ENCODE data around the gene ABRAXAS1.
"Not testable (repeated sequence)": the region's sequence is repeated elsewhere in the genome, so short reads cannot be mapped to it uniquely, and the experiment has no call there.

The ABRAXAS1 gene

DNA sequence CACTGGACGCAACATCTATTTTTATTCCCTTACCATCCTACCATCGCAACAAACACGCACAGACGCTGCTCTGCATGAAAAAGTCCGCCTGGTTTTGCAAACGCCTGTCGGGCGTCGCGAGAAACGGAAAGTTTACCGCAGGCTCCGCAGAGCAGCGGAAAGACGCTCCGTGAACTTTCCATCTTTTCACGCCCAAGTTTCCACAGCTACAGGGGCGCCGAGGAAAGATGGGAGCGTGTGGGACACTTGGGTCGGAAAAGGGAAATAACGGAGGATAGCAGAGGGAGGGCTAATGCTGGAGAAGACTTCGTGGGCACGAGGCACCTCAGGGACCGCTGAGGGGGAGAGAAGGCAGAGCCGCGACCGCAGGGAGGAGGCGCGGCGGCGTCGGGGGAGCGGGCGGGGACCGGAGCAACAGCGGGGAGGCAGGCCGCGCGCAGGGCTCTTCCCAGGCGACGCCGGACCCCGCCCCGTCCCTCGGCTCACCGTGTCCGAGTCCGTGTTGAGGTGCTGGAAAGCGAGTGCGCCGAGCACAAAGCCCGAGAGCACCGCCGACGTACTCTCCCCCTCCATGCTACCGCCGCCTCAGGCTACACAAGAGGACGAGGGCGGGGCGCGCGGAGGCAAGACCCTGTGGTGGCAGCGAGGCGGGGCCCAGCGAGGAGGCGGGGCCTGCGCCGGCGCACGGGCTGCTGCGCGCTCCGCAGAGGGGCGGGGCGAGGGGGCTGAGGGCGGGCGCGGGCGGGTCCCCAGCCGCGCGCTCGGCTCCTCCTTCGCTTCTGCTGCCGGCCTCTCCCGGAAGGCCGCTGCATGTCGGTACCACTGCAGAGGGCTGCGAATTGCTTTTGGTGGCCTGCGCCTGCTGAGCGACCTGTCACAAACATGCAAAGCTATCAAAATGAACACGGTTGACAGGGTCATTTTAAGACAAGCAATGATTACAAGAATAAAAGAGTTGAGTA lies at the start of gene ABRAXAS1:
ABRAXAS1 (minus strand) TSS at position 601 of the 962 bp plus-strand sequence; CDS start at position 573, 28 bp downstream.
- peak; percentile 92 for DNase-seq

DNA sequence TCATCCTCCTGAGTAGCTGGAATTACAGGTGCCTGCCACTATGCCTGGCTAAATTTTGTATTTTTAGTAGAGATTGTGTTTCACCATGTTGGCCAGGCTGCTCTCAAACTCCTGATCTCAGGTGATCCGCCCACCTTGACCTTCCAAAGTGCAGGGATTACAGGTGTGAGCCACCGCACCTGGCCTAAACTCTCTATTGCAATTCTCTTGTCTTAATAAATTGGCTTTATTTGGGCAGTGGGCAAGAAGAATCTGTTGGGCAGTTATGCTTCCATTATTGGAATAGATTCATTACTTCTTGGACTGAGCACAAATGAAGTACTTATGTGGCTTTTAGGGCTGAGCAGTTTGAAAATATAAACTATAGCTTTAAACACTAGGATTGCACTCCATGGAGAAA lies 42.8 kb upstream of the ABRAXAS1 start:
- no peak for DNase-seq

DNA sequence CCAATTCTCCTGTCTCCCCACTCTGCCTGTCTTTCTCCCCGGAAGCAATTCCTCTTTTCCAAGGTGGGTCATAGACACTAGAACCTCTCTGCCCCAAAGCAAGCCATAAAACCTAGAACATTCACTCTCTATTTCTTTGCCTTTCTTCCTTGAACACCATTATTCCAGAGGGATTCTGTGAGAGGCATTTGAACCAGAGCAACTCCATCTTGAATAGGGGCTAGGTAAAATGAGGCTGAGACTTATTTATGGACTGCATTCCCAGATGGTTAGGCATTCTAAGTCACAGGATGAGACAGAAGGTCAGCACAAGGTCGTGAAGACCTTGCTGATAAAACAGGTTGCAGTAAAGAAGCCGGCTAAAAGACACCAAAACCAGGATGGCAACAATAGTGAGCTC lies 37.3 kb upstream of the ABRAXAS1 start:
- DNase-seq: no peak

GRCh38 chr4:83516042-83516772 lies 31.3 kb upstream of the ABRAXAS1 start:
- no peak for DNase-seq

DNA sequence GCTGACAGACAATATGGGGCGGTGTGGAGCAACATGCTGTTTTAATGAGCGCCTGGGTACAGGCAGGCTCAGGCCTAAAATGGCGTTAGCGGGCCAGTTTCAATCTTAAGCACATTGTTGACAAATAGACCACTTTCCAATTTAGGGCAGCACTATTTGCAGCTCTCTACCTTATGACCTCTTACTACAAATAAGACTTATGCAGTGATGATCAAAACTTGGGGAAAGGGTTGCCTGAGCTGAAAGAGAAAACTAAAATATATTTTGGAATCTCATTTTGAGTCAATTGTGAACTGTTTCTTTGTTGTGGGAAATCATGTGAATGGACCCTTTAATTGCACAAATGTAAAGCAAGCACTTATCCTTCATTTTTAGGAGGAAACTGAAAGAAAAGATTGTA lies 25.5 kb upstream of the ABRAXAS1 start:
- no peak for DNase-seq

- not testable (repeated sequence) for DNase-seq
Measured at GRCh38 chr4:83509156-83509585, 24.3 kb upstream of the ABRAXAS1 start.

GRCh38 chr4:83504996-83505395 lies 20.1 kb upstream of the ABRAXAS1 start:
- no peak for DNase-seq

DNA sequence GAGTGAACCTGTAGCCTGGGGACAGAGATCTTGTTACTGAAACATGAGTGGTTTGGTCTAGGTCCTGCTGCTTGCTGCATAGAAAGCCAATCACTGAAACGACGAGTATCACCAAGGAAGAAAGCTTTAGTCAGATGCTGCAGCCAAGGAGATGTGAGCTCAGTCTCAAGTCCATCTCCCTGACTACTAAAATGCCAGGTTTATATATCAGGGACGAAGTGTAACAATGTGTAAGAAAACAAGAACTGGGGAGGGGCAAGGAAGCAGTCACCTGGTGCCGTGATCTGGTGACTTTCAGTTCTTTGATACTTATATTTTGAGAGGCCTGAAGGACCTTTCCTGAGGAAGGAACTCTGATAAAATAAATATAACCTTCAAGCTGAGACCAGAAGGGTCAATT lies 19.6 kb upstream of the ABRAXAS1 start:
- no peak for DNase-seq

GRCh38 chr4:83503974-83504373 lies 19.1 kb upstream of the ABRAXAS1 start:
- DNase-seq: no peak

DNA sequence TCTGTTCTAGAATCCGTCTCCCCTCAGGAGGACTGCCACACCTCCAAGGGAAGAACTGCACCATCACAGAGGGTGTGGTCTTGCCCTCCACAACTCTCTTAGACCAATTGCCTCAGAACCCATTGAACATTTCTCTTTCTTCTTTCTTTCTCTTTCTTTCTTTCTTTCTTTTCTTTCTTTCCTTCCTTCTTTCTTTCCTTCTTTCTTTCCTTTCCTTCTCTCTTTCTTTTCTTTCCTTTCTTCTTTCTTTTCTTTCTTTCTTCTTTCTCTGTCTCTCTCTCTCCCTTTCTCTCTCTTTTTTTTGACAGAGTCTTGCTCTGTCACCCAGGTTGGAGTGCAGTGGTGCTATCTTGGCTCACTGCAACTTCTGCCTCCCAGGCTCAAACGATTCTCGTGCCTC lies 16.8 kb upstream of the ABRAXAS1 start:
- not testable (repeated sequence) for DNase-seq

DNA sequence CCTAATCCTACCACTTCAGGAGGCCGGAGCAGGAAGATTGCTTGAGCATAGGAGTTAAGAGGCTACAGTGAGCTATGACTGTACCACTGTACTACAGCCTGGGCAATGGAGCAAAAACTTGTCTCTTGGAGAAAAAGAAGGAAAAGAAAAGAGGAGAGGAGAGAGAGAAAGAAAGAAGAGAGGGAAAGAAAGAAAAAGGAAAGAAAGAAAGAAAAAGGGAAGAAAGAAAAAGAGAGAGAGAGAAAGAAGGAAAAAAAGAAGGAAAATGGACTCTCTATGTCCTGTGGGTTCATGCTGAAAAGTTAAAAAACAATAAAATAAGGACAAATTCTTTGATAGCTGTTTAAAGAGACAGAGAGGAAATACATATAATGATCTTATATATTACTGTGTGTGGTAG lies 13.3 kb upstream of the ABRAXAS1 start:
- no peak for DNase-seq

DNA sequence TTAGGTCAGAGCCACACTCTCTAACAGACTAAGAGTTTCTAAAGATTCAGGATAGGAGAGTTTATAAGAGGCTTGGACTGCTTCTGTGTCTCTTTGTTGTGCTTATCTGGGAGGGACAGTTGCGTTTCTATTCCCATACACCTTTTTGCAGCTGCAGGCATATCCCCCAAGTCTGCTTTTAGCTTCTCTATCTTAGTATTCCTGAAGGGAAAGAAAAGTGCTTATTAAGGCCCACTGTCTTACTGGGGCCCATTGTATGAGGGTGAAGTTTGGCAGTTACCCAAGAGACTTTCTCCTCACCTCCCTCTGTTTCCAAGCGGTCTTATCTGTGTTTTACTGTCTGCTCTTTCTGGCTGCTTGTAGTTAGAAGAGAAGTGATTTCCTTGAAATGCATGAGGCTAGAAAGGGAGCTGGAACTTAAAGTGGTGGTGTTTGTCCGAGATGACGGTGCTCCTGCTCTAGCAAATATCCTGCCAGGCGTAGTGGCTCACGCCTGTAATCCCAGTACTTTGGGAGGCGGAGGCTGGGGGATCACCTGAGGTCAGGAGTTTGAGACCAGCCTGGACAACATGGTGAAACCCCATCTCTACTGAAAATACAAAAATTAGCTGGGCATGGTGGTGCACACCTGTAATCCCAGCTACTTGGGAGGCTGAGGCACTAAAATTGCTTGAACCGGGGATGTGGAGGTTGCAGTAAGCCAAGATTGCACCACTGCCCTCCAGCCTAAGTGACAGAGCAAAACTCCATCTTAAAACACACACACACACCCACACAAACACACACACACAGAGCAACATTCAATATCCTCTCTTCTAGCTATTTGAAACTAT lies 11.4 kb upstream of the ABRAXAS1 start:
- not testable (repeated sequence) for DNase-seq

- no peak for DNase-seq
Measured at GRCh38 chr4:83490876-83491450, 6.1 kb upstream of the ABRAXAS1 start.

GRCh38 chr4:83489711-83490326 lies 4.9 kb upstream of the ABRAXAS1 start:
- DNase-seq: no peak

- DNase-seq: no peak
Measured at GRCh38 chr4:83486457-83487129, 1.7 kb upstream of the ABRAXAS1 start.

DNA sequence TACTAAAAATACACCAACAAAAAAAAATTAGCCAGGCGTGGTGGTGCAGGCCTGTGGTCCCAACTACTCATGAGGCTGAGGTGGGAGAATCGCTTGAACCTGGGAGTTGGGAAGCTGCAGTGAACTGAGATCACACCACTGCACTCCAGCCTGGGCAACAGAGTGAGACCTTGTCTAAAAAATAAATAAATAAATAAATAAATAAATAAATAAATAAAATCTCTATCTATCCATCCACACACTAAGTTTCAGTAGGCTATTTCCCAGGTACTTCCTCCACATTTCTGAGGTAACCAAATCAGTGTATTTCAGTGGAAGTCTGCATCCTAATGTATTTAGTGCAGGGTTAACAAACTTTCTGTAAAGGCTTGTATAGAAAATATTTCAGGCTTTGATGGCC lies 10.9 kb downstream of the ABRAXAS1 start:
- DNase-seq: no peak

DNA sequence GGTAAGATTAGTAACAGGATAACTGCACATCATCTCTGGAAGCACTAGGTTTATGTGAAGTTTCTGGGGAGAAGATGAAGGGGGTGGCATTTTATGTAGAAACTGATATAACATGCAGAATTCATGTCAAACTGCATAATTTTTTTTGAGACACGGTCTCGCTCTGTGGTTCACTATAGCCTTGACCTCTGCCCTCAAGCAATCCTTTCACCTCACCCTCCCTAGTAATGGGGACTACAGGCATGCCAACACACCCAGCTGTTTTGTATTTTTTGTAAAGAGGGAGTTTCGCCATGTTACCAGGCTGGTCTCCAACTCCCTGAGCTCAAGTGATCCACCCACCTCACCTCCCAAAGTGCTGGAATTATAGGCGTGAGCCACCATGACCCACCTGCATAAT lies 11.5 kb downstream of the ABRAXAS1 start:
- DNase-seq: no peak

DNA sequence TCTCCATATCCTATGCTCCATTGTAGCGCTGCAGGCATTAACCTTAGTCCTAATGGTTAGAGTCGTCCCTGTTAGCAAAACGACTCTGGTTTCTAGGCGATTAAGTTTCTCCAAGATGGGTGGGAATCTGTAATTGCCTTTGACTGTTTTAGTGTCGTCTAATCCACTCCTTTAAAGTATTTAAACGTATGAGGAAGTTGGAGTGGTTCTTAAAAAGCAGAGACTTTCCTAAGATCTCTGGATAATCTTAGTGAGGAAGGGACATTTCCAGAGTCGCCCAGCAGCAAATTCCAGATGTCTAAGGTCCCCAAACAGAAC lies 28.8 kb downstream of the ABRAXAS1 start:
- DNase-seq: no peak

DNA sequence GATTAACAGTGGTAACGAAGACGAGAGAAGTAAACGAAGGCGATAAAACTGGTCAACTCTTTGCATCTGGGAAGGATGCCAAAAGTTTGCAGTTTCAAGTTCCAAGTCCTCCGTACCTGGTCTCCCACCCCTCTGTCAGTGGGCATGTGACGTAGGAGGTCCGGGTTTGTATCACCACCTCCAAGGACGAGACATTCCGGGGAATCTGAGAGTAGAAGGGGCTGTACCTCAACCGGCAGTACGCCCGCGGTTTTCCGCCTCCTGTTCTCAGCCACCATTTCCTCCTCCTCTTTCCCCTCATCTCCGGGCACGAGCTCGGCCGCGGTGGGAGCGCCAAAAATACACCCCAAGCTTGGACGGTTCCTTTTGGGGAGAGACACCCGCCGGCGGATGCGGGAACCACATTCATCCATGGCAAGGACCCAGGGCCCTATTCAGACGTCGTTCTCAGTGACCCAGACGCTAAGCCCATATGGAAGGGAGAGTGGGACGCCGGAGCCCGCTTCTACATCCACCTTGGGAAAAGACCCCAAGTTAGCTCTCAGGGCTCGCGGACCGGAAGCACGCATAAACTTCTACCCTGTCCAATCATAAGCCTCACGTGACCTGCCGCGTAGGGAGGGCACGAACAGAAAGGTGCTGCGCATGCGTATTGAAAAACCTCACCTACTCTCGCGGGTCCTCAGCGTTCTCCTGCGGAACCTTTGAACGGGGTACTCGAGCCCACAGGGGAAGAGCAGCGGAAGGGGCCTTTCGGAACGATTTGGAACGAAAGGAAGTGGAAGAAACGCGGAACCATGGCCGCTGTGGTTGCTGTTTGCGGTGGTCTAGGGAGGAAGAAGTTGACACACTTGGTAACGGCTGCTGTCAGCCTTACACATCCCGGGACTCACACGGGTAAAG lies 29.4 kb downstream of the ABRAXAS1 start, which contains the start of the genes HELQ and MRPS18C:
HELQ (minus strand) TSS at position 543 of the 903 bp plus-strand sequence; CDS start at position 413, 130 bp downstream.
MRPS18C (plus strand) TSS at position 778 of the 903 bp plus-strand sequence; CDS start at position 798, 20 bp downstream.
- peak; percentile 97 for DNase-seq

DNA sequence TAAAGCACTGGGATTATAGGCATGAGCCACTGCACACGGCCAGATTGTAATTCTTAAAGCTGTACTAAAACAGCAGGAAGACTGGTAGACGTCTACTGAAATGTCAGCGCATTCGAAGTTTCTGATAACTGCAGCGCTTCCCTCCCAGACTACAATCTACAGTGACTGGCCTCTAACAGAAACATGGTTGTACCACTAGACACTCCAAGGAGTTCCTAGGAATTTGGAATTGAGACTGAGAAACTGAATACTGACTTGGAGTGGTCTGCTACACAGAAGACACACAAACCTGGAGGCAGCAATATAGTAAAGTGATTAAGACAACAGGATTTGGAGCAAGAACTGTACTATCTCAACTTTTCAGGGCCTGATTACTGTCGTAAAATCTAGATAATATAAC lies 30.2 kb downstream of the ABRAXAS1 start:
- DNase-seq: no peak

Data from DMS79 treated with DMSO at 0.1 percent for 48 hours (cell line).